Activated T-helper 1 cell treated with anti-CD3 and anti-CD28 coated beads, Interleukin-2, amount 50 U/mL, for 16 hours (primary cell): Measurements from ENCODE around the gene RIPOR2.

Source experiments
- DNase-seq, 2 donors: peaks; one replicate each; pipeline ENCODE4 v3.0.0-alpha.2; 2020; ENCODE audit warnings: low read depth in 1 of 2, low spot score in 1 of 2

The RIPOR2 gene, protein sequence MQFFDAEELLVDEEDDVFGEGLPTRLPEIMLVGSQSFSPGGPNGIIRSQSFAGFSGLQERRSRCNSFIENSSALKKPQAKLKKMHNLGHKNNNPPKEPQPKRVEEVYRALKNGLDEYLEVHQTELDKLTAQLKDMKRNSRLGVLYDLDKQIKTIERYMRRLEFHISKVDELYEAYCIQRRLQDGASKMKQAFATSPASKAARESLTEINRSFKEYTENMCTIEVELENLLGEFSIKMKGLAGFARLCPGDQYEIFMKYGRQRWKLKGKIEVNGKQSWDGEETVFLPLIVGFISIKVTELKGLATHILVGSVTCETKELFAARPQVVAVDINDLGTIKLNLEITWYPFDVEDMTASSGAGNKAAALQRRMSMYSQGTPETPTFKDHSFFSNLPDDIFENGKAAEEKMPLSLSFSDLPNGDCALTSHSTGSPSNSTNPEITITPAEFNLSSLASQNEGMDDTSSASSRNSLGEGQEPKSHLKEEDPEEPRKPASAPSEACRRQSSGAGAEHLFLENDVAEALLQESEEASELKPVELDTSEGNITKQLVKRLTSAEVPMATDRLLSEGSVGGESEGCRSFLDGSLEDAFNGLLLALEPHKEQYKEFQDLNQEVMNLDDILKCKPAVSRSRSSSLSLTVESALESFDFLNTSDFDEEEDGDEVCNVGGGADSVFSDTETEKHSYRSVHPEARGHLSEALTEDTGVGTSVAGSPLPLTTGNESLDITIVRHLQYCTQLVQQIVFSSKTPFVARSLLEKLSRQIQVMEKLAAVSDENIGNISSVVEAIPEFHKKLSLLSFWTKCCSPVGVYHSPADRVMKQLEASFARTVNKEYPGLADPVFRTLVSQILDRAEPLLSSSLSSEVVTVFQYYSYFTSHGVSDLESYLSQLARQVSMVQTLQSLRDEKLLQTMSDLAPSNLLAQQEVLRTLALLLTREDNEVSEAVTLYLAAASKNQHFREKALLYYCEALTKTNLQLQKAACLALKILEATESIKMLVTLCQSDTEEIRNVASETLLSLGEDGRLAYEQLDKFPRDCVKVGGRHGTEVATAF

DNA sequence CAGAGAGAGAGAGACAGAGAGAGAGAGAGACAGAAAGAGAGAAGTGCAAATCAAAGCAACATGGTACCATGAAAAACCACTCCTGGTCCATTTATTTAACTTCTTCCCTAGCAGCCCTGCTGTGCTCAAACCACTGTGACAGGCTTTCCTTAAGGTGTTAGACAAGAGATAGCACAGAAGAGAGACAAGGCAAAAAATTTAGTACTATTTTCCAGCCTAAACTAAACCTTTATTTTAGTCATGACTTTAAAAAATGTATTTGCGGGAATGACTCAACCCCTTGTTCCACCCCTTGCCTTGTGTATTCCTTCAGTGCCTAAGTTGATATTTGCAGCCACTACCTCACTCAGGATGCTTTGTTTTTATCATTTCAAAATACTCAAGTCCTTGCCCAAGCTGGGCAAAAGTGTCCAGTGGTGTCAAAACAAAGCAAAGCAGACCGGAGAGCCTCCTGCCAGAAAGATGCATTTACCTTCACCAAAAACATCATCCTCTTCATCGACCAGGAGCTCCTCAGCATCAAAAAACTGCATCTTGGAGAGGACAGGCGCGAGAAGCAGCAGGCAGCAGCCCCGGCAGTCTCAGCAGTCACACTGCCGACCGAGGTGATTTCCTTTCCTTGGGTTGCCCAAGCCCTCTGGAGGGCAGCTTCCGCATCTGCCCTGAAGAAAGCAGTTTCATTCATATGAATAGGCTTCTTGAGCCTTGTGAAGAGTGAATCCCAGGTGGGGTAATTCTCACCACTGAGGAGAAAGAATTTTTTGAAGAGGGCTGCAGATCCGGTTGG is at the start of gene RIPOR2:
TSS of gene RIPOR2 (minus strand) at position 595 of the 787 bp plus-strand sequence. CDS start at position 533, 62 bp downstream.
- peak; percentile 55 to 58 for DNase-seq

DNA sequence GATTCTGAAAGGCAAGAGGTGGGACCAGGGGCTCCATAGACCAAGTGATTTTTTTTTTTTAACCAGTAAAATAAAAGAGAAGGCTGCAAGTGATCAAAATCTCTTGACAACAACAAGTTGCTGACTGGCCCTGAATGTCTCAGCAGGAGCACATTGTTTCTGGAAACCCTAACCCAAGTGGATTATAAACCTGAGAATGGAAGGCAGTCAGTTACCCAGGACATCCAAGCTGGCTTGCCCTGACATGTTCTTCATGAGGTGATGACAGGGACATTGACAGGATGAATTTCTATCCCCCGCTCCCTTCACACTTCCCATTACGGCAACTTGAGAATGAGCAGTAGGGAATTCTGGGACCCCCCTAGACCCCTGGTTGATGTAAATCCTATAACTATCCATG is 49.6 kb upstream of the RIPOR2 start:
- DNase-seq, result no peak

DNA sequence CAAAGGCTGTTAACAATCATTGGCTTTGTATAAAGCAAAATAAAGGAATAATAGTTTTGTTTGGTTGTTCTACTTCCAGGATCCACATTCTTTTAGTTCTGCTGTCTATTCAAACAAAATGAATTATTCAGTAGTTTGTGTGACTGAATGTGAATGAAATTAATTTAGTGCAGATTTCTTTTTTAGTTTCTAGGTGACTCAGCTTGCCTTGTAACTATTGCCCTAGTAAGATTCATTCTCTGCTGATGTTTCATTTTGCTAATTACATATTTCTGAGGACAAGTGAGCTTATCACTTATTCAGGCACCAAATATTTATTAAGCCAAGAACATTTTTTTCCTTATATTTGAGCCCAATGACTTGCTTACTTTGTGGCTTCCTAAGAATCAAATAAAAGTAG is 46.5 kb upstream of the RIPOR2 start:
- DNase-seq, result no peak

DNA sequence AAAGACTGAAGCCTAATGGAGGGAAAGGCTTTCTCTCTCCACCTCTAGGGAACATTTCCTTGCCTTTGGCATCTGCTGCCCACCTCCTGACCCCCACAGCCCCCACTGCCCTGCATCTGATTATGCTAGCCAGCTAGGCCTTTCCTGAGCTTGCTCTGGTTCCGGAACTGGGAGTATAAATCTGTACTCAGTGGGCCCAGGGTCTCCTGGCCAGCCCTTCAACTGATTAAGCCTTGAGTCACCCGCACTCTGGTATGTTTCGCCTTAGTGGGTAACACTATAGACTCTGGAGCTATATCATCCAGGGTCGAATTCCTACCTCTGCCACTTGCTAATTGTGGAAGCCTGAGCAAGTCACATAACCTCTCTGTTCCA is 45.6 kb upstream of the RIPOR2 start:
- DNase-seq, result no peak

DNA sequence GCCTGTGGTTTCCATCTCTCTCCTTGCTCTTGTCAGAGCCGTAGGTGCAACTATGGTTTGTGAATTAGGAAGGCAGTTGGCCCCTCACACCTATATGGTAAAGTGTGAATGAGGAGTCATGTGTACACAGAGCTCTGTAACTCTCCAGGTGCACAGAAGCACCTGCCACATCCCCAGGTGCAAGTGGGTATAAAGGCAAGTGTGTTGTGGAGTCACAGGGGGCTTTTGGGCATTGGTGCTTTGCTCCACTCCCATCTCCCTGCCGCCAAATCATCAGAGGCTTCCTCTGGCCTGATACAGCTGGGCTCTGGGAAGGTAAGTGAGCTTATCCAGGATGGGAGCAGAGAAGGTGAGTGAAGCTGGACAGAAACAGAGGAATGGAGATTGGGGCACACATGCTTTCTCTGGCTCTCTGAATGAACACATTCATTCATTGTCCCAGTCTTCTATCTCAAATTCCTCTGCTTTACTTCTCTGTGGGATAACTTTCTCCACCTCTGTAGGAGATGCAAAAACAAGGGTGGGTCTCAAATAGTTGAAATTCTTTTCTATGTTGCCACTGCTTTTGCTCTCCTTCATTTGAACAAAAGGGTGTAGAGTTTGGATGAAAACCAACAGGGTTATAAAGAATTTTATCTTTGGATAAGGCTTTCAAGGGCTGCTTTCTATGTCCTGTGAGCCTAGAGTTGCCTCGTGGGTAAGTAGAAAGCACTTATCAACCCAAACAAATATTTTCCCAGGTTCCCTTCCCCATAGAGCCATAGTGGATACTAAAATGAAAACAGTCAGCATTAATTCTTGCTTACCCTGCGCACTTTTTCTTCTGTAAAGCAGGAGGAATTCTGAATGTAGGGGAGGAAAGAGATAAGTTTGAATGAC is 45.0 kb upstream of the RIPOR2 start:
- no peak for DNase-seq

DNA sequence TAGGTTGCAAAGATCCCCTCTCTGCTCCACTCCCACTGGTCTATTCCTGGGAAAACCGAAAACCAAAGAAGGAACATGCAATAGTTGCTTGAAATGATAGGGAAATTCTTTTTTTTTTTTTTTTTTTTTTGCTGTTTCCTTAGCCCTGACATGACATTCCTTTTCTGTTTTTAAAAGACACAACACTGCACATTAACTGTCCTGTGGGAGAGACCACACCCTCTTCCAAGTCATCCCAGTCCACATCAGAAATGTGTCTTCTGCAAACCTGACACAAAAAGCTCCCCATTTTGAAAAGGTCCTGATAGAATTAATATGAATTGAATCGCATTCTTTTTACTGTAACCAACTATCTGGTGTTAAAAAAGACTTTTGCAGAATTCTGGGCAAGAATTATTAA is 43.4 kb upstream of the RIPOR2 start:
- no peak for DNase-seq

DNA sequence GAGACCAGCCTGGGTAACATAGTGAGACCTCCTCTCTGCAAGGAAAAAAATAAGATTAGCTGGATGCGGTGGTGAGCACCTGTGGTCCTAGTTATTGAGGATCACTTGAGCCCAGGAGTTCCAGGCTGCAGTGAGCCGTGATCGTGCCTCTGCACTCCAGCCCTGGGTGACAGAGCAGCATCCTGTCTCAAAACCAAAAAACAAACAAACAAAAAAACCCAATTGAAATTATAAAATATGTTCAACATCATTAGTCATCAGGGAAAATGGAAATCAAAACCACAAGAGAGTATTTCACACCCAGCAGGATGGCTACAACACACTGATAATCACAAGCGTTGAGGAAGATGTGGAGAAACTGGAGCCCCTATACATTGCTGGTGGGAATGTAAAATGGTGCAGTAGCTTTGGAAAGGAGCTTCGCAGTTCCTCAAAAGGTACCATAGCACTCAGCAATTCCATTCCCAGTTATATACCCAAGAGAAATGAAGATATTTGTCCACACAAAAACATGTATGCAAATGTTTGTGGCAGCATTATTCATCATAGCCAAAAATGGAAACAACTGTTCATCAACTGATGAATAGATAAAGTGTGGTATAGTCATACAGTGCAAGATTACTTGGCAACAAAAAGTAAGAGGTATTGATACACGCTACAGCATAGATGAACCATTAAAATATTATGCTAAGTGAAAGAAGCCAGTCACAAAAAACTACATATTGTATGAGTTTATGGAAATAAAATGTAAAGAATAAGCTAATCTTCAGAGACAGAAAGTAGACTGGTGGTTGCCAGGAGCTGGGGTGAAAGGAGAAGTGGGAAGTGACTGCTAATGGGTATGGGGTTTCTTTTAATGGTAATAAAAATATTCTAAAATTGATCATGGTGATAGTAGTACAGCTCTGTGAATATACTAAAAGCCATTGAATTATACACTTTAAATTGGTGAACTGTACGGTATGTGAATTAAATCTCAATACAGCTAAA is 38.7 kb upstream of the RIPOR2 start:
- peak in 1 of 2 donors; percentile 26 for DNase-seq

DNA sequence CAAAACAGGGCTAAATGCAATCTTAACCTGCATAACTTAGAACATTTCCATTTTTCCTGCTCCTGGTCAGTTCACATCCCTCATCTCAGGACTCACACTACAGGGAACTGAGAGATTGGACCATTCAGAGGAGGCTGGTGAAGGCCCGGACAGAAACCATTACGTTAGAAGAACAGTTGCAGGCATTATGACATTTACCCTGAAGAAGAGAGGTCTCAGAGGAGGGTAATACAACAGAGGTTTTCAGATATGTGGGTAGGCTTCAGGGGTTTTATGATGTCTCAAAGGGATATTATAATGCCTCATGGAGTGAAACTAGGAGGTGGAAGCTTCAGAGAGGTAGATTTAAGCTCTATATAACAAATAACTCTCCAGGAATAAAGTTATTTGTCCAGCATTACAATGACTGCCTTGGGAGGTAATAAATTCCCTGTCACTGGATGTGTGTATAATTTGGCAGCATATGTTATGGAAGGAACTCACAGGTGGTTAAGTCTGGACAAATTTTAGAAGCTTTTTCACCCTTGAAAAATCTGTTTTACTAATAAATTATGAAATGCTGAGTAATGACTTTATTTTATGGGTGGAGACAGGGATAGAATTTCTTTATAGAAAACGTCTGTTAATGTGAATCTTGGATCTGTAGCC is 36.7 kb upstream of the RIPOR2 start:
- no peak for DNase-seq

DNA sequence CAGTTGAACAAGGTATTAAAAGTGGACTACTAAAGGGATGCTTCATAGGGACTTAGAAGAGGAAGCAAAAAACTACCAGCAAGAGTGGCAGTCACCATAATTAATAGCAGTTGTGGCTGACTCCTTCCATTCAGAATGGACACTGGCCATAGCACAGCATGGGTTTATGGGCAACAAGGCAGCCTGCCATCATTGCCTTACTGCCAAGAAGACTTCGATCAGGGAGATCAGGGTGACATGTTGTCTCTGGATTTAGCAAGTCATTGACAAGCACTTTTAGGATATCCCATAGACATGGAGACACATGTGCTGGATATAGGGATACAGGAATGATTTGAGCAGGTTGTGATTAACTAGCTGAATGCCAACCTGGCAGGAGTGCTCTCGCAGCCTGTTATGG is 35.3 kb upstream of the RIPOR2 start:
- no peak for DNase-seq

DNA sequence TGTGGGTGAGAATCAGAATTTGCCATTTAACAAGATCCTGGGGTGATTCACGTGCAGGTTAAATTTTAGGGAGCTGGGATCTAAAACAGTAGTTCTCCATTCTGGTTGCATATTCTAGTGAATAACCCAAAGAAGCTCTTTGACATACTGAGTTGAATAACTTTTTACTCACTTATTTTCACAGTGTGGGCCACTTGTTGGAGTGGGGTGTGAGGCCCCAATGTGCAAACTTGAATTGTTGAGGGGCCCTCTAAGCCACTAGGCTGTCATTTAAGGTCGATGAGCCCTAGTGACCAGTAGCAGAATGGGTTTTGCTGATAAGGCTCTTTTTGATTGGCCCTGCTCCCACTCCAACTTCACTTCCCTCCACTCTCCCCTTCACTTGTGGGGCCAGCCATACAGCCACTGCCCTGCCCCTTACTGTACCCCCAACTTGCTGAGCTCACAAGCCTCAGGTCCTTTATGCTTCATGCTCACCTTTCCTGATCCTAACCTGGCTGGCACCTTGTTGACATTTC is 33.6 kb upstream of the RIPOR2 start:
- DNase-seq, result no peak

DNA sequence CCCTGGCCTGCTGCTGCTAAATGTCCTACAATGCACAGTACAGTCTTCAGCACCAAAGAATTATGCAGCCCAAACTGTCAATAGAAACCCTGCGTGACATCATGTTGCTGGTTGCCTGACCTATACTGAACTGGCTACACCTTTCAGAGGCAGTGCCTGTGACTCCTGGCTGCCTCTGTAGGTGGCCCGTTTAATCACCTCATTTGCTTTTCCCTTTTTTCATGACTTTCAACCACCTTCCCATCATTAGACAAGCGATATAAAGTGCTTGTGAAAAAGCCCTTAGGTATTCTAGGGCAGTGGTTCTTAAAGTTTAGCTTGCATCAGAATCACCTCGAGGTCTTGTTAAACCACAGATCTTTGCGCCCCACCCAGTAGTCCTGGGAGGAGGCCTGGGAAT is 33.0 kb upstream of the RIPOR2 start:
- no peak for DNase-seq

DNA sequence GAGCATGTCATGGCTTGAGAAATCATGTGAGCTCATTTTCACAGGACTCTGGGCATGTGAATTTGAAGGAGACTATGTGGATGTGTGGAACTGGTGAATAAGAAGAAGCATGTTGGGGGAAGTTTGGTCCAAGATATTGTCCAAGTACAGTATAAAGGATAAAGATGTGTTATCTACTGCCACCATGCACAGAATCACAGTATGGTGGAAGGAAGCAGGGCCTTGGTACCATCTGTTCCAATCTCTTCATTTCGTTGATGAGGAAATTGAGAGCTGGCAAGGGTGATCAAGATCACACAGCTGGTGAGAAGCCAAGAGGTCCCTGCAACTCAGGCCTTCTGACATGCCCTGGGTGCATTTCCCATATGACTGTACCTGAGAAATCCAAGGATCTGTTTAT is 31.5 kb upstream of the RIPOR2 start:
- DNase-seq, result no peak

DNA sequence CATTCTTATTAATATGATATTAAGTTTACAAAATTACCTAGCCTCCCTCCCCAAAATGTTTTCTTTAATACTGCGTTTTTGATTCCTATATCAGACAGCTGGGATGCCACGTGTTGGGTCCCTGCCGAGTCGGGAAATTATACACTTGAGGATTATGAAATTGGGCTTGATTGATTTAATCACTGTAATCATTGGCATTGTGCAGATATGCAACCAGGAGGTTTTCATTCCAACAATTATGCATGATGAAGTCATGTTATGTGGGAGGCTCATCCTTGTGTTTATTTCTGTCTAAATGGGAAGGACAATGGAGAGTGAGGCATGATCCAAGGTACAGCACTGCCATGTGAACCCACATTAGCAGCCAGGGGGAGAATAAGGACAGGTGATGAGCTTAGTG is 30.6 kb upstream of the RIPOR2 start:
- no peak for DNase-seq

DNA sequence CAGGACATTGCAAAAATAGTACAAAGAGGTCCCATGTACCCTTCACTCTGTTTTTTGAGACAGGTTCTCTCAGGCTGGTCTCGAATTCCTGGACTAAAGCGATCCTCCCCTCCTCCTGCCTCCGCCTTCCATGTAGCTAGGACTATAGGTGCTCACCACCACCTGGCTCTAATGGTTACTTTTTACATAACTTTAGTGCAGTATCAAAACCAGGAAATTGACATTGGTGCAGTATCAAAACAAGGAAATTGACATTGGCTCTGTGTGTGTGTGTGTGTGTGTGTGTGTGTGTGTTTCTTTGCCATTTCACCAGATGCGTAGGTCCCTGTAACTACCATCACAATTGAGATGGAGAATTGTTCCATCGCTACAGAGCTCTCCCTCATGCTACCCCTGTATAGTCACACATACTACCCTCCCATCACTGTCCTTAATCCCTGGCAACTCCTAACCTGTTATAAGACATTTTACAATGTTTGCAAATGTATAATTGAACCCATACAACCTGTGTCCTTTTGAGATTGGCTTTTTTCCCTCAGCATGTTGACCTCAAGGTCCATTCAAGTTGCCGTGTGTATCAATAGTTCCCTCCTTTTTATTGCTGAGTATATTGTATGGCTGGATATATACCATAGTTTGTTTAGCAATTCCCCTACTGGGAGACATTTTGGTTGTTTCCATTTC is 28.3 kb upstream of the RIPOR2 start:
- no peak for DNase-seq

DNA sequence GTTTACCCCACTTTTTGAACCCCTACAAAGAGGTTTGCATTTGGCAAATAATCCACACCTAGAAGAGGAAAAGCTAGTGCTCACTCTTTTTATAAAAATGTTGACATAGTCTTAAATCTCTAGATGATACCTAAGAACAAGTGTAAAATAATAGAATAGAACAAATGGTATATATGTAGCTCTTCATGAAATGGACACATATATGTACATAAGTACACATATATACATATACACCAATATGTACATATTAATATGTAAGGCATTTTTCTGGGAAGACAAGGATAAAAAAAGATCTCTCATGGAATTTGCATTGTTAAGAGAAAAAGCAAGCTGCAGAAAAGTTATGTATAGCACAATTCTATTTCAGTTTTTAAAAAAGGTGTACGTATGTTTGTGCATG is 27.6 kb upstream of the RIPOR2 start:
- no peak for DNase-seq

DNA sequence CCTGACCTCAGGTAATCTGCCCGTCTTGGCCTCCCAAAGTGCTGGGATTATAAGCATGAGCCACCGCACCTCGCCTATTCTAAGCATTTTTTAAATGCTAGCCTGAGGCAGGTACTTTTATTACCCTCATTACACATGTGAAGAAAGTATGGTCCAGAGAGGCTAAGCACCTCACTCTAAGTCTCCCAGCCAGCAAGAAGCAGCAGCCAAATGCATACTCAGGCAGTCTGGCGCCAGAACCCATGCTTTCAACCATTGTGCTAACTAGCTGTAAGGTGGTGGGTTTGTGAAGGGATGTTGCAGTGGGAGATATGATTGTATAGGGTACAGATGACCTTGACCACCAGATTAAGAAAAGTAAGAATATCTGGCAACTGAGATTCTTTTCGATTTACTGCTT is 26.1 kb upstream of the RIPOR2 start:
- DNase-seq, result no peak

DNA sequence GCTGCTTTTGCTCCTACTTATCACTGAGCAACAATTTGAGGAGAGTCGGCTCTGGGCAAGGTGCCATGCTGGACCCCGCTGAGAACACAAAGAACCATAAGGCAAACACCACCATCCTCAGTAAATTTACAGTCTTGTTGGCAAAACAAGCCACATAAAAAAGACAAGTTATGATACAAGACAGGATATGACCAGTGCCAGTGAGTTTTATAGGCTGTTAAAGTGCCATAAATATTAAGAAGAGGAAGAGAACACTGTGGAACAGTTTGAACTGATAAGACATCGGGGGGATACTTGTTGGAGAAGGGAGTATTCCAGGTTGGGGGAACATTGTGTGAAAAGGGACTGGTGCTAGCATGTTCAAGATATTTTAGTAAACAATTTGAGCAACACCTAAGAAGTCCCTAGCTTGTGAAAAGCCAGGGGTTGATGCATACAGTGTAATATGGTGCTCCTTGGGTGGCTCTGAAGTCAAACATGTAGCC is 25.3 kb upstream of the RIPOR2 start:
- DNase-seq, result no peak

DNA sequence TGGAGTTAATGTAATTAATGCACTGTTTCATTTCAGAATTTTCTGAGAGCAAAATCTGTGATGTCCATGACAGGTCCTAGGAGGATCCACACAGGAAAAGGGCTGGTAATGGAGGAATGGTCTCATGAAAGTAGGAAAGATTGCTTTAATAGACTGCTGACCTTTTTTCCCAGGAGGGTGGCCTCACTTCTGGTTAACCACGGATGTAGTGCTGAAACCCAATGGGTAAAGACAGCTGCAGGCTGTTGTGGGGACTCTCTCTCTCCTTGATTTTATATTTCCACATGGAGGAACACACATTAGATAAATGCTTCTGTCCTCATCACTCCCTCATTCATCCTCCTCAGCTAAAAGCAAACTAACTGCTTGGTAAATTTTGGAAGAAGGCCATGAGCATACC is 23.6 kb upstream of the RIPOR2 start:
- no peak for DNase-seq
